ENCODE results near the gene GPR87.

The GPR87 gene

GRCh38 chr3:151329363-151329762 lies 12.7 kb upstream of the GPR87 start, which contains the start of gene P2RY13:
P2RY13 (minus strand) TSS chr3:151329549; CDS start chr3:151329528, 21 bp downstream.
- in situ Hi-C loops (cut with HindIII; ENCODE audit: low pct_unique_long_range_greater_than_20kb, low sequenced_read_pairs): no loop called here
- no peak for TF ChIP-seq JUND (IDR thresholded peaks at IDR 0.05; ENCODE audit: low read depth)

GRCh38 chr3:151328298-151328995 lies 11.8 kb upstream of the GPR87 start:
- no peak for TF ChIP-seq JUND (IDR thresholded peaks at IDR 0.05; ENCODE audit: low read depth)
- no peak for DNase-seq (ENCODE audit: low read depth in 1 of 2, low spot score in 1 of 2)
- in situ Hi-C loops (cut with HindIII; ENCODE audit: low pct_unique_long_range_greater_than_20kb, low sequenced_read_pairs): no loop called here

More at GRCh38 chr3:151329363-151329762, 12.7 kb upstream of the GPR87 start, which contains the start of gene P2RY13:
- DNase-seq (ENCODE audit: low read depth in 1 of 2, low spot score in 1 of 2): no peak

GRCh38 chr3:151327571-151328198 lies 11.1 kb upstream of the GPR87 start:
- in situ Hi-C loops (cut with HindIII; ENCODE audit: low pct_unique_long_range_greater_than_20kb, low sequenced_read_pairs): no loop called here
- no peak for TF ChIP-seq JUND (IDR thresholded peaks at IDR 0.05; ENCODE audit: low read depth)
- DNase-seq (ENCODE audit: low read depth in 1 of 2, low spot score in 1 of 2): peak in 1 of 2 experiments; percentile 54

GRCh38 chr3:151322511-151322910 lies 5.9 kb upstream of the GPR87 start:
- in situ Hi-C loops (cut with HindIII; ENCODE audit: low pct_unique_long_range_greater_than_20kb, low sequenced_read_pairs): no loop called here
- DNase-seq (ENCODE audit: low read depth in 1 of 2, low spot score in 1 of 2): no peak
- TF ChIP-seq JUND (IDR thresholded peaks at IDR 0.05; ENCODE audit: low read depth): no peak

DNA sequence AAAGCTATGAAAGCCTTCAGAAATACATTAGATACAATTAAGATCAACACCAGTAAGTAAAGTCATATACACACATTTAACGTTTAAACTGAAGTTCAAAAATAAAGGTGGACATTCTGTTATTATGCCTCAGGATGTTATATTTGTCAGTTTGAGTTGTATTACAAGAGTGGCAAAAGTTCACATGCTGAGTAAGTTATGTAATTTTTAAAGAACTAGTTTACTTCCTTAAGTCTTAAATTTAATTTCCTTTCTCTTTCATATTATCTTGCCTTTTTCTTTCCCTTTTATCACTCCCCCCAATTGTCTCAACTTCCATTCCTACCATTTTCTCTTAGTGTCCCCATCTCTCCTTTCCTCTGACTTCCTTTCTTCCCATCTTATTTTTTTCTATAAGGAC lies 4.9 kb upstream of the GPR87 start:
- in situ Hi-C loops (cut with HindIII; ENCODE audit: low pct_unique_long_range_greater_than_20kb, low sequenced_read_pairs): no loop called here
- TF ChIP-seq JUND (IDR thresholded peaks at IDR 0.05; ENCODE audit: low read depth): no peak
- DNase-seq (ENCODE audit: low read depth in 1 of 2, low spot score in 1 of 2): no peak

GRCh38 chr3:151320131-151320530 lies 3.5 kb upstream of the GPR87 start:
- in situ Hi-C loops (cut with HindIII; ENCODE audit: low pct_unique_long_range_greater_than_20kb, low sequenced_read_pairs): no loop called here

DNA sequence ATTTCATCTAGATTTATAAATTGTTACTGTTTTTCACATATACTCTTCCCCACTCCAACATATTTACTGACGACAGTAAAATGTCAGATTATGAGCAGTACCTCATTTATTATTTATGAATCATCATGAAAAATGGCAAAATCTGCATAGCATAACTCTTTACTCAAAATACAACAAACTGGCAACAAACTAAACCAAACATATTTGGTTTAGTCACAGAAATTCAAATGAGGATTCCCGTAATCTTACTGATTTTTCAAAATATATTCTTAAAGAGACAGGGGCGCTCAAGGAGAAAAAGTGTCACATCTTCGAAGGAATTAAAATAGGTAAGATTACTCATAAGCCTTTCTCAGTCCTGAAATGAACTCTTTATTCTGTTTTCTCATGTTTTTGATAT lies 3.0 kb upstream of the GPR87 start:
- in situ Hi-C loops (cut with HindIII; ENCODE audit: low pct_unique_long_range_greater_than_20kb, low sequenced_read_pairs): no loop called here
- TF ChIP-seq JUND (IDR thresholded peaks at IDR 0.05; ENCODE audit: low read depth): no peak
- no peak for DNase-seq (ENCODE audit: low read depth in 1 of 2, low spot score in 1 of 2)

More at GRCh38 chr3:151320131-151320530, 3.5 kb upstream of the GPR87 start:
- DNase-seq (ENCODE audit: low read depth in 1 of 2, low spot score in 1 of 2): no peak
- no peak for TF ChIP-seq JUND (IDR thresholded peaks at IDR 0.05; ENCODE audit: low read depth)

GRCh38 chr3:151318991-151319390 lies 2.4 kb upstream of the GPR87 start:
- in situ Hi-C loops (cut with HindIII; ENCODE audit: low pct_unique_long_range_greater_than_20kb, low sequenced_read_pairs): no loop called here
- no peak for DNase-seq (ENCODE audit: low read depth in 1 of 2, low spot score in 1 of 2)
- no peak for TF ChIP-seq JUND (IDR thresholded peaks at IDR 0.05; ENCODE audit: low read depth)

GRCh38 chr3:151318313-151318712 lies 1.7 kb upstream of the GPR87 start:
- in situ Hi-C loops (cut with HindIII; ENCODE audit: low pct_unique_long_range_greater_than_20kb, low sequenced_read_pairs): no loop called here
- TF ChIP-seq JUND (IDR thresholded peaks at IDR 0.05; ENCODE audit: low read depth): no peak
- no peak for DNase-seq (ENCODE audit: low read depth in 1 of 2, low spot score in 1 of 2)

DNA sequence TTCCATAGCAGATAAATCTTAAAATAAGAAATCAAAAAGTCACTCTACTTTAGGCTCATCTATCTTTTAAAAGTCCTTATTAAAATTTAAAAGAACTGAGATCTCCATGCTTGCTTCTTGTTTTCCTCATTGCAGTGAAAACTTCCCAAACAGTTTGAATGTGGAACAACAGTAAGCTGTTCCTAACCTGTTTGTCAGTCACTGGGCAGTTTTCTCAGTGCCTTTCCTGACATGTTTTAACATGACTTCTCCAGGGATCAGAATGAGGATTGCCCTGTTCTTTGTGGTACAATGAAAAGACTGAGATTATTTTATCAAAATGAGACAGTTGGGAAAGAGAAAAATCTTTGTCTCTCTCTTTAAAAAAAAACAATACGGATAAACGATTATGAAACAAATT lies 774 bp downstream of the GPR87 start:
- no peak for TF ChIP-seq JUND (IDR thresholded peaks at IDR 0.05; ENCODE audit: low read depth)
- in situ Hi-C loops (cut with HindIII; ENCODE audit: low pct_unique_long_range_greater_than_20kb, low sequenced_read_pairs): no loop called here
- DNase-seq (ENCODE audit: low read depth in 1 of 2, low spot score in 1 of 2): peak in 1 of 2 experiments; percentile 45

DNA sequence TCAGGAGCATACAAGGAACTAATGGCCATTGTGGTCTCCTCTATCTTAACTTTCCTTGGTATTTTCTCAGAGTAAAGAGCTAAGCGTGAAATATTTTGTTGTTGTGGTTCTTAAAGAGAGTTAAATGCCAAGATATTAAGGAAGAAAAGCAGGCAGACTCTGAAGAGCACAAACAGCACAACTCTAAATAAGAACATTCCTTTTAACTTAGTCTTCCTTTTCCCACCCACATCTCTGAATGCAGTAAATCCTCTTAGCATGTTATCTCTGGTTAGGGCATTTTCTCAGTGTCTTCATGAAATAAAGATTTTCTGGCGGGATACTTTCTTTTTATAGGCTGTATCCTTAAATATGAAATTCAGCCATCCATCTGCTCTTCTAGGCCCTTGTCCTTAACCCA lies 1.5 kb downstream of the GPR87 start:
- in situ Hi-C loops (cut with HindIII; ENCODE audit: low pct_unique_long_range_greater_than_20kb, low sequenced_read_pairs): no loop called here
- no peak for TF ChIP-seq JUND (IDR thresholded peaks at IDR 0.05; ENCODE audit: low read depth)
- DNase-seq (ENCODE audit: low read depth in 1 of 2, low spot score in 1 of 2): no peak

GRCh38 chr3:151314593-151314992 lies 2.0 kb downstream of the GPR87 start:
- in situ Hi-C loops (cut with HindIII; ENCODE audit: low pct_unique_long_range_greater_than_20kb, low sequenced_read_pairs): no loop called here
- TF ChIP-seq JUND (IDR thresholded peaks at IDR 0.05; ENCODE audit: low read depth): no peak
- DNase-seq (ENCODE audit: low read depth in 1 of 2, low spot score in 1 of 2): no peak

GRCh38 chr3:151314137-151314536 lies 2.5 kb downstream of the GPR87 start:
- no peak for TF ChIP-seq JUND (IDR thresholded peaks at IDR 0.05; ENCODE audit: low read depth)
- in situ Hi-C loops (cut with HindIII; ENCODE audit: low pct_unique_long_range_greater_than_20kb, low sequenced_read_pairs): no loop called here
- no peak for DNase-seq (ENCODE audit: low read depth in 1 of 2, low spot score in 1 of 2)

Data from T47D (cell line).